Measurements from ENCODE around the gene BDKRB1. TPM values are rescaled to one million over a fixed set of nuclear protein-coding genes. Genes with fewer than 3 reads are reported as not detected.
"Not testable (repeated sequence)": the region's sequence is repeated elsewhere in the genome, so short reads cannot be mapped to it uniquely, and the experiment has no call there.

BDKRB1 gene
- polyA plus RNA-seq, 3 donors: 0.19 to 0.26 (median 0.24) TPM

GRCh38 chr14:96232506-96232905 is 23.5 kb upstream of the BDKRB1 start:
- DNase-seq (ENCODE audit: low read depth in 3 of 3, low spot score in 2 of 3): no peak

GRCh38 chr14:96233661-96234060 is 22.3 kb upstream of the BDKRB1 start:
- no peak for DNase-seq (ENCODE audit: low read depth in 3 of 3, low spot score in 2 of 3)

GRCh38 chr14:96235426-96235825 is 20.6 kb upstream of the BDKRB1 start:
- DNase-seq (ENCODE audit: low read depth in 3 of 3, low spot score in 2 of 3): no peak

- no peak for DNase-seq (ENCODE audit: low read depth in 3 of 3, low spot score in 2 of 3)
These were observed 18.4 kb upstream of the BDKRB1 start for GRCh38 chr14:96237641-96238040.

- no peak for DNase-seq (ENCODE audit: low read depth in 3 of 3, low spot score in 2 of 3)
These were observed 17.2 kb upstream of the BDKRB1 start for GRCh38 chr14:96238676-96239265.

GRCh38 chr14:96239711-96240141 is 16.3 kb upstream of the BDKRB1 start:
- DNase-seq (ENCODE audit: low read depth in 3 of 3, low spot score in 2 of 3): no peak

GRCh38 chr14:96240641-96241040 is 15.4 kb upstream of the BDKRB1 start:
- no peak for DNase-seq (ENCODE audit: low read depth in 3 of 3, low spot score in 2 of 3)

- no peak for DNase-seq (ENCODE audit: low read depth in 3 of 3, low spot score in 2 of 3)
These were observed 13.9 kb upstream of the BDKRB1 start for GRCh38 chr14:96242126-96242525.

- no peak for DNase-seq (ENCODE audit: low read depth in 3 of 3, low spot score in 2 of 3)
These were observed 12.2 kb upstream of the BDKRB1 start for GRCh38 chr14:96243785-96244184.

GRCh38 chr14:96245074-96245473 is 10.9 kb upstream of the BDKRB1 start:
- DNase-seq (ENCODE audit: low read depth in 3 of 3, low spot score in 2 of 3): not testable (repeated sequence)

- no peak for DNase-seq (ENCODE audit: low read depth in 3 of 3, low spot score in 2 of 3)
These were observed 10.1 kb upstream of the BDKRB1 start for GRCh38 chr14:96245710-96246538.

- no peak for DNase-seq (ENCODE audit: low read depth in 3 of 3, low spot score in 2 of 3)
These were observed 9.5 kb upstream of the BDKRB1 start for GRCh38 chr14:96246539-96246847.

- no peak for DNase-seq (ENCODE audit: low read depth in 3 of 3, low spot score in 2 of 3)
These were observed 9.0 kb upstream of the BDKRB1 start for GRCh38 chr14:96247031-96247430.

- no peak for DNase-seq (ENCODE audit: low read depth in 3 of 3, low spot score in 2 of 3)
These were observed 7.0 kb upstream of the BDKRB1 start for GRCh38 chr14:96249029-96249428.

GRCh38 chr14:96250485-96250884 is 5.5 kb upstream of the BDKRB1 start:
- no peak for DNase-seq (ENCODE audit: low read depth in 3 of 3, low spot score in 2 of 3)

GRCh38 chr14:96251656-96252155 is 4.3 kb upstream of the BDKRB1 start:
- no peak for DNase-seq (ENCODE audit: low read depth in 3 of 3, low spot score in 2 of 3)

- no peak for DNase-seq (ENCODE audit: low read depth in 3 of 3, low spot score in 2 of 3)
These were observed 3.5 kb upstream of the BDKRB1 start for GRCh38 chr14:96252323-96252998.

- DNase-seq (ENCODE audit: low read depth in 3 of 3, low spot score in 2 of 3): no peak
These were observed 2.9 kb upstream of the BDKRB1 start for GRCh38 chr14:96252999-96253539.

- DNase-seq (ENCODE audit: low read depth in 3 of 3, low spot score in 2 of 3): no peak
These were observed 1.3 kb upstream of the BDKRB1 start for GRCh38 chr14:96254687-96255086.

- DNase-seq (ENCODE audit: low read depth in 3 of 3, low spot score in 2 of 3): no peak
These were observed 397 bp downstream of the BDKRB1 start for GRCh38 chr14:96256407-96256806.

GRCh38 chr14:96257056-96257455 is 1.0 kb downstream of the BDKRB1 start:
- no peak for DNase-seq (ENCODE audit: low read depth in 3 of 3, low spot score in 2 of 3)
